NCI-H226 (cell line): ENCODE measurements around the gene RPS15.

Source experiments
- DNase-seq: peaks from one replicate; pipeline ENCODE4 v3.0.0-alpha.2; 2015

Gene RPS15

DNA sequence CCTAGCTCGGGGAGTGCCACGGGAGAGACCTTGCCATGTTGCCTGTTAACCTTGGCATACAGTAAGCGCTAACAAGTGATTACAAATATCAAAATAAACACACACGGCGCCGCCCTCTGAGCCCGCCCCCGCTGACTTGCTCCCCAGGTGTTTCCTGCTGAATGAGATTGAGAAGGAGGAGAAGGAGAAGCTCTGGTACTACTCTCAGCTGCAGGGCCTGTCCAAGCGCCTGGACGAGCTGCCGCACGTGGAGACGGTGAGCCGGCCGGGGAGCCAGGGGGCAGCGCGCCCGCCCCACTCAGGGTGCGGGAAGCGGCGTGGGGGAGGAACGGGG is 16.8 kb downstream of the RPS15 start:
- DNase-seq: no peak

DNA sequence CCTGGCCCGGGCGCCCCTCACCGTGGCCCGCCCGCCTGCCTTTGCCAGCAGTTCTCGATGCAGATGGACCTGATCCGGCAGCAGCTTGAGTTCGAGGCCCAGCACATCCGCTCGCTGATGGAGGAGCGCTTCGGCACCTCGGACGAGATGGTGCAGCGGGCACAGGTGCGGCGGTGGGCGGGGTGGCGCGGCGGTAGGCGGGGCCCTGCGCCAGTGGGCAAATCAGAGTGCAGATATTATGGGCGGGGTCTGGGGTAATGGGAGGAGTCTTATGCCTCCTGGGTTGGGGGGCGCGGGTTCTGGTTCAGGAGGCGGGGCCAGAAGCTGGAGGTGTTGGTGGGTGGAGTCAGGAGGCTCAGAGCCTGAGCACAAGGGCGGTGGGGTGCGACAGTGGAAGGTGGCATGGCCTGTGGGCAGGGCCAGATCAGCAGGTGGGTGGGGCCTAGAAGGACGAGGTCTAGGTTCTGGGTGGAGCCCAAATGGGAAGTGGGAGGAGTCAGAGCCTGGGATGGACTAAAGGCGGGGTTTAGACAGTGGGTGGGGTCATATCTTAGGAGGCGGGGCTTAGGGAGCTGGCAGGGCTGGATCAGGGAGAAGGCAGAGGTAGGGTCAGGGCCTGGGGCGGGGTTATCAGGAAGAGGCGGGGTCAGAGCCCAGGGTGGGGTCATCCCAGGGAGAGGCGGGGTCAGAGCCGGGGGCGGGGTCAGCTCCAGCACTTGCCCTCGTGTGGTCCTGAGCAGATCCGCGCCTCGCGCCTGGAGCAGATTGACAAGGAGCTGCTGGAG is 17.3 kb downstream of the RPS15 start:
- DNase-seq: peak; percentile 73

- DNase-seq: no peak
These were observed 18.1 kb downstream of the RPS15 start for GRCh38 chr19:1456121-1456900.

- DNase-seq: peak; percentile 44
These were observed 19.0 kb downstream of the RPS15 start for GRCh38 chr19:1457031-1457739.

DNA sequence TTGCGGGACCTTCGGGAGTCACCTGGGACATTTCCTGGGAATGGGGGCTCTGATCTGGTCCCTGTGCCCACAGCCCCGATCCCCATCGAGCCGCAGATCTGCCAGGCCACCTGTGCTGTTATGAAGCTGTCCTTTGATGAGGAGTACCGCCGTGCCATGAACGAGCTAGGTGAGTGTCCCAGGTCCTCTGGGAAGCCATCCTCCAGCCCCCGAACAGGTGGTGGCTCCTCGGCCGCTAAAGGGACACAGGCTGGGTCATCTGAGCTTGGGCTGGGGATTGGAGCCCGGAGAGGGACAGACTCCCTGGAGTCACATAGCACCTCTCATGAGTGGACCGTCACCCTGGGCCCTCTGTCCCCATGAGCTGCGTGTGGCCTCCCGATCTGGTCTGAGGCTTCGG is 19.7 kb downstream of the RPS15 start:
- no peak for DNase-seq

GRCh38 chr19:1459479-1459878 is 21.3 kb downstream of the RPS15 start:
- DNase-seq: no peak

- DNase-seq: no peak
These were observed 22.1 kb downstream of the RPS15 start for GRCh38 chr19:1460033-1460995.

DNA sequence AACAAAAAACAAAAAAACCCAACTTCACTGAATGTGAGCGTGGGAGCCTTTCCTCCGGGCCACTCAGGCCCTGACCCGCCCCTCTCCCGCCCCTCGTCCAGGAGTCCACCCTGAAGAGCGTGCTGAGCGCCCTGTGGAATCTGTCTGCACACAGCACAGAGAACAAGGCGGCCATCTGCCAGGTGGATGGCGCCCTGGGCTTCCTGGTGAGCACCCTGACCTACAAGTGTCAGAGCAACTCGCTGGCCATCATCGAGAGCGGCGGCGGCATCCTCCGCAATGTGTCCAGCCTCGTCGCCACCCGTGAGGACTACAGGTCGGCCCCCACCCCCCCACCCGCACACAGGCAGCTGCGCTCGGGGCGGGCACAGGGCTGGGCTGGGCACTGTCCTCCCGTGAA is 23.7 kb downstream of the RPS15 start:
- DNase-seq: no peak

- no peak for DNase-seq
These were observed 27.2 kb downstream of the RPS15 start for GRCh38 chr19:1465191-1466016.

- no peak for DNase-seq
These were observed 27.8 kb downstream of the RPS15 start for GRCh38 chr19:1466018-1466460.

DNA sequence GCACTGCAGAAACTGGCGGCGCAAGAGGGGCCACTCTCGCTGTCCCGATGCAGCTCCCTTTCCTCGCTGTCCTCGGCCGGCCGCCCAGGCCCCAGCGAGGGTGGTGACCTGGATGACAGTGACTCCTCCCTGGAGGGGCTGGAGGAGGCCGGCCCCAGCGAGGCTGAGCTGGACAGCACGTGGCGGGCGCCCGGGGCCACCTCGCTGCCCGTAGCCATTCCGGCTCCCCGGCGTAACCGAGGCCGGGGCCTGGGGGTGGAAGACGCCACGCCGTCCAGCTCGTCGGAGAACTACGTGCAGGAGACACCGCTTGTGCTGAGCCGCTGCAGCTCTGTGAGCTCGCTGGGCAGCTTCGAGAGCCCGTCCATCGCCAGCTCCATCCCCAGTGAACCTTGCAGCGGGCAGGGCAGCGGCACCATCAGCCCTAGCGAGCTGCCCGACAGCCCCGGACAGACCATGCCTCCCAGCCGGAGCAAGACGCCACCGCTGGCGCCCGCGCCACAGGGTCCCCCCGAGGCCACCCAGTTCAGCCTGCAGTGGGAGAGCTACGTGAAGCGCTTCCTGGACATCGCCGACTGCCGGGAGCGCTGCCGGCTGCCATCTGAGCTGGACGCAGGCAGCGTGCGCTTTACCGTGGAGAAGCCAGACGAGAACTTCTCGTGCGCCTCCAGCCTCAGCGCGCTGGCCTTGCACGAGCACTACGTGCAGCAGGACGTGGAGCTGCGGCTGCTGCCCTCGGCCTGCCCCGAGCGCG is 28.4 kb downstream of the RPS15 start:
- DNase-seq: no peak

DNA sequence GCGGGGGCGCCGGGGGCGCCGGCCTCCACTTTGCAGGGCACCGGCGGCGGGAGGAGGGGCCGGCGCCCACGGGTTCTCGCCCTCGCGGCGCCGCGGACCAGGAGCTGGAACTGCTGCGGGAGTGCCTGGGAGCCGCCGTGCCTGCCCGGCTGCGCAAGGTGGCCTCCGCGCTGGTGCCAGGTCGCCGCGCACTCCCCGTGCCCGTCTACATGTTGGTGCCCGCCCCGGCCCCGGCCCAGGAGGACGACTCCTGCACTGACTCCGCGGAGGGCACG is 29.0 kb downstream of the RPS15 start:
- DNase-seq: no peak

- DNase-seq: no peak
These were observed 29.5 kb downstream of the RPS15 start for GRCh38 chr19:1467490-1468273.

- DNase-seq: no peak
These were observed 30.2 kb downstream of the RPS15 start for GRCh38 chr19:1468274-1468820.

DNA sequence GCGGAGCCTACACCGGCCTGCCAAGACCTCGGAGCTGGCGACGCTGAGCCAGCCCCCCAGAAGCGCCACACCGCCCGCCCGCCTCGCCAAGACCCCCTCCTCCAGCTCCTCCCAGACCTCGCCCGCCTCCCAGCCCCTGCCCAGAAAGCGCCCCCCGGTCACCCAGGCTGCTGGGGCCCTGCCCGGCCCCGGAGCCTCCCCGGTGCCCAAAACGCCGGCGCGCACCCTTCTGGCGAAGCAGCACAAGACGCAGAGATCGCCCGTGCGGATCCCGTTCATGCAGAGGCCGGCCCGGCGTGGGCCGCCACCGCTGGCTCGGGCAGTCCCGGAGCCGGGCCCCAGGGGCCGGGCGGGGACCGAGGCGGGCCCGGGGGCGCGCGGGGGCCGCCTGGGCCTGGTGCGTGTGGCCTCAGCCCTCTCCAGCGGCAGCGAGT is 30.6 kb downstream of the RPS15 start:
- no peak for DNase-seq

- DNase-seq: no peak
These were observed 31.3 kb downstream of the RPS15 start for GRCh38 chr19:1469255-1470054.

DNA sequence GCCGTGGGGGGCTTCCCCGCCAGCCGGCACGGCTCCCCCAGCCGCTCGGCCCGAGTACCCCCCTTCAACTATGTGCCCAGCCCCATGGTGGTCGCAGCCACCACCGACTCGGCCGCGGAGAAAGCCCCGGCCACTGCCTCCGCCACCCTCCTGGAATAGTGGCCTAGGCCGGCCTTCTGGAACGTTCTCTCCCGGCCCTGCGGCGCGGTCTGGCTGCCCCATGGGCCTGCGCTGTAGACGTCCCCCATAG is 31.8 kb downstream of the RPS15 start:
- DNase-seq: no peak

GRCh38 chr19:1470305-1471009 is 32.3 kb downstream of the RPS15 start:
- no peak for DNase-seq
